ENCODE data around the gene ZNF532. TPM values are rescaled to one million over a fixed set of nuclear protein-coding genes. Genes with fewer than 3 reads are reported as not detected.

Gene ZNF532
- total RNA-seq, 1 experiment from 2014 or later, result 49.8 TPM

DNA sequence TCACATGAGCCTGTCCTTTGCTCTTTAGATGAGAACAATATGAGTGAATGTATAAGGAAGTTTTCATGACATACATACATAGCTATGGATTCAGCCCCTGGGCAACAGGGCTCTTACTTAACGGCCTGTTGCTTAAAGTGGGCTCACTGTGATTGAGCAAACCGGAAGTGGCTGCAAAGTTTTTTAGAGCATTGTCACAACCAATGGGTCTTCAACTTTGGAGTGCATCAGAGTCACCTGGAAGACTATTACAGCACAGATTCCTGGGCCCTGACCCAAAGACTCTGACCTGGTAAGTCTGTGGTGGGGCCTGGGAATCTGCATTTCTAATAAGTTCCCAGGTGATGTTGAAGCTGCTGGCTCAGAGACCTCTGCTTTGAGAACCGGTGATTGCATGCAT lies 168.7 kb downstream of the ZNF532 start:
- Histone ChIP-seq H3K4me3 (ENCODE audit: low read depth in 2 of 2, low read length in 2 of 2) (no peak overlapping the region), H3K27me3 (ENCODE audit: control insufficient read depth, insufficient read depth, low read length) (no peaks in the 10 kb centered on the region), H3K36me3 (ENCODE audit: control insufficient read depth, insufficient read depth, low read length) (no peaks in the 10 kb centered on the region), H3K9me3 (ENCODE audit: control insufficient read depth, insufficient read depth, low read depth, low read length) (no peaks in the 10 kb centered on the region), H3K27ac (ENCODE audit: low read length) (no peak overlapping the region), H3K4me1 (ENCODE audit: control insufficient read depth, insufficient read depth, low read length) (no peaks in the 10 kb centered on the region)
- ChIA-PET CTCF (no interaction called here), POLR2A (no interaction called here)
- in situ Hi-C loops (cut with HindIII; ENCODE audit: low pct_unique_long_range_greater_than_20kb, low sequenced_read_pairs), result no loop called here
- BruUV-seq (replicated peaks), result no TSS peak
- TF ChIP-seq CTCF (IDR thresholded peaks at IDR 0.05), result no peak
- TF ChIP-seq SIN3A (IDR thresholded peaks at IDR 0.05; ENCODE audit: borderline replicate concordance, insufficient read depth, low read depth, low read length), result no peak
- TF ChIP-seq TCF7L2 (IDR thresholded peaks at IDR 0.05; ENCODE audit: low read depth, low read length), result no peak
- TF ChIP-seq POLR2AphosphoS5 (IDR thresholded peaks at IDR 0.05; ENCODE audit: low read depth, low read length), result no peak
- TF ChIP-seq, protein P1, sequence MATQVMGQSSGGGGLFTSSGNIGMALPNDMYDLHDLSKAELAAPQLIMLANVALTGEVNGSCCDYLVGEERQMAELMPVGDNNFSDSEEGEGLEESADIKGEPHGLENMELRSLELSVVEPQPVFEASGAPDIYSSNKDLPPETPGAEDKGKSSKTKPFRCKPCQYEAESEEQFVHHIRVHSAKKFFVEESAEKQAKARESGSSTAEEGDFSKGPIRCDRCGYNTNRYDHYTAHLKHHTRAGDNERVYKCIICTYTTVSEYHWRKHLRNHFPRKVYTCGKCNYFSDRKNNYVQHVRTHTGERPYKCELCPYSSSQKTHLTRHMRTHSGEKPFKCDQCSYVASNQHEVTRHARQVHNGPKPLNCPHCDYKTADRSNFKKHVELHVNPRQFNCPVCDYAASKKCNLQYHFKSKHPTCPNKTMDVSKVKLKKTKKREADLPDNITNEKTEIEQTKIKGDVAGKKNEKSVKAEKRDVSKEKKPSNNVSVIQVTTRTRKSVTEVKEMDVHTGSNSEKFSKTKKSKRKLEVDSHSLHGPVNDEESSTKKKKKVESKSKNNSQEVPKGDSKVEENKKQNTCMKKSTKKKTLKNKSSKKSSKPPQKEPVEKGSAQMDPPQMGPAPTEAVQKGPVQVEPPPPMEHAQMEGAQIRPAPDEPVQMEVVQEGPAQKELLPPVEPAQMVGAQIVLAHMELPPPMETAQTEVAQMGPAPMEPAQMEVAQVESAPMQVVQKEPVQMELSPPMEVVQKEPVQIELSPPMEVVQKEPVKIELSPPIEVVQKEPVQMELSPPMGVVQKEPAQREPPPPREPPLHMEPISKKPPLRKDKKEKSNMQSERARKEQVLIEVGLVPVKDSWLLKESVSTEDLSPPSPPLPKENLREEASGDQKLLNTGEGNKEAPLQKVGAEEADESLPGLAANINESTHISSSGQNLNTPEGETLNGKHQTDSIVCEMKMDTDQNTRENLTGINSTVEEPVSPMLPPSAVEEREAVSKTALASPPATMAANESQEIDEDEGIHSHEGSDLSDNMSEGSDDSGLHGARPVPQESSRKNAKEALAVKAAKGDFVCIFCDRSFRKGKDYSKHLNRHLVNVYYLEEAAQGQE (IDR thresholded peaks at IDR 0.05; ENCODE audit: insufficient read depth in 1 of 2, low read depth in 2 of 2, low read length in 1 of 2), result no peak
- DNase-seq (ENCODE audit: low read depth, low spot score) (no peak), ATAC-seq (no peak)
- intact Hi-C loops (cut with micrococcal nuclease; ENCODE audit: unreplicated experiment), result no loop called here

DNA sequence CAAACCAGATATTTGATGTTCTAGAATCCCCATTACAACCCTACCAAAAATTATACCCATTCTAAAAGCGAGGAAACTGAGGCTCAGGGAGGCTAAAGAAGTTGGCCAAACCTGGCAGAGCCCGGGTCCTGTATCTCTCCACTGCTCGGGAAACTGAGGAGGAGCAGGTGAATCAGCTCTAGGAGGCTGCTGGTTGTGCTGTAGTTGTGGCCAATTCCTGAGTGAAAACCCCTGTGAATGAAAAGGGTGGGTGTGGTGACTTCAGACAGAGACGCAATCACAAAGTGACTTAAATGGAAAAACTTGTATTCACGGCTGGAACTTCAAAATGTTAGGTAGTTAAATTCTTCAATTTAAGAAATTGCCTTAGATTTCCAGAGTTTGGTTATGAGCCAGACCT lies 169.3 kb downstream of the ZNF532 start:
- DNase-seq (ENCODE audit: low read depth, low spot score) (no peak), ATAC-seq (no peak)
- CTCF ChIA-PET, result interaction anchor here (0.5 kb wide), 1 partner anchor 255 kb away, joined by 4 read pairs; no protein-coding TSS in a partner anchor
- intact Hi-C loops (cut with micrococcal nuclease; ENCODE audit: unreplicated experiment) (no loop called here), in situ Hi-C loops (cut with HindIII; ENCODE audit: low pct_unique_long_range_greater_than_20kb, low sequenced_read_pairs) (no loop called here)
- Histone ChIP-seq H3K27ac (ENCODE audit: low read length) (no peak overlapping the region), H3K4me3 (ENCODE audit: low read depth in 2 of 2, low read length in 2 of 2) (no peak overlapping the region), H3K9me3 (ENCODE audit: control insufficient read depth, insufficient read depth, low read depth, low read length) (no peaks in the 10 kb centered on the region), H3K4me1 (ENCODE audit: control insufficient read depth, insufficient read depth, low read length) (no peaks in the 10 kb centered on the region), H3K36me3 (ENCODE audit: control insufficient read depth, insufficient read depth, low read length) (no peaks in the 10 kb centered on the region), H3K27me3 (ENCODE audit: control insufficient read depth, insufficient read depth, low read length) (no peaks in the 10 kb centered on the region)
- POLR2A ChIA-PET, result no interaction called here
- TF ChIP-seq CTCF (IDR thresholded peaks at IDR 0.05) (no peak), POLR2AphosphoS5 (IDR thresholded peaks at IDR 0.05; ENCODE audit: low read depth, low read length) (no peak), SIN3A (IDR thresholded peaks at IDR 0.05; ENCODE audit: borderline replicate concordance, insufficient read depth, low read depth, low read length) (no peak), TCF7L2 (IDR thresholded peaks at IDR 0.05; ENCODE audit: low read depth, low read length) (no peak)
- TF ChIP-seq, protein P1 (IDR thresholded peaks at IDR 0.05; ENCODE audit: insufficient read depth in 1 of 2, low read depth in 2 of 2, low read length in 1 of 2), result no peak
- no TSS peak for BruUV-seq (replicated peaks)
